Measurements from ENCODE around the gene CPAMD8.

Gene CPAMD8

GRCh38 chr19:17026706-17027534 is at the start of gene CPAMD8:
CPAMD8 (minus strand) TSS chr19:17026810; CDS start chr19:17026642, 168 bp downstream.
- H3K4me3 ChIP-seq (ENCODE audit: low read depth, low read length): no peak within 1 kb of the TSS
- TF ChIP-seq CTCF (IDR thresholded peaks at IDR 0.05; ENCODE audit: low read depth, low read length): no peak

- TF ChIP-seq CTCF (IDR thresholded peaks at IDR 0.05; ENCODE audit: low read depth, low read length): no peak
- peak overlapping the region; percentile 82 for H3K4me3 ChIP-seq (ENCODE audit: low read depth, low read length)
Measured at GRCh38 chr19:17075864-17076542, 49.4 kb upstream of the CPAMD8 start.

- TF ChIP-seq CTCF (IDR thresholded peaks at IDR 0.05; ENCODE audit: low read depth, low read length): no peak
- peak within 1 kb of the TSS; percentile 82 for H3K4me3 ChIP-seq (ENCODE audit: low read depth, low read length)
Measured at GRCh38 chr19:17075035-17075863, 48.6 kb upstream of the CPAMD8 start, which contains the start of the genes HAUS8 and MYO9B. HAUS8 (minus strand) TSS chr19:17075452; CDS start chr19:17075422, 30 bp downstream. MYO9B (plus strand) TSS chr19:17075777; CDS start chr19:17101718, 25,941 bp downstream.

- peak overlapping the region; percentile 77 for H3K4me3 ChIP-seq (ENCODE audit: low read depth, low read length)
- TF ChIP-seq CTCF (IDR thresholded peaks at IDR 0.05; ENCODE audit: low read depth, low read length): no peak
Measured at GRCh38 chr19:17074634-17075034, 48.0 kb upstream of the CPAMD8 start.

GRCh38 chr19:17073869-17074633 is 47.4 kb upstream of the CPAMD8 start:
- no peak for TF ChIP-seq CTCF (IDR thresholded peaks at IDR 0.05; ENCODE audit: low read depth, low read length)
- peak overlapping the region; percentile 77 for H3K4me3 ChIP-seq (ENCODE audit: low read depth, low read length)

GRCh38 chr19:17070912-17071311 is 44.3 kb upstream of the CPAMD8 start:
- no peak for TF ChIP-seq CTCF (IDR thresholded peaks at IDR 0.05; ENCODE audit: low read depth, low read length)
- H3K4me3 ChIP-seq (ENCODE audit: low read depth, low read length): no peak overlapping the region

All from WI38 (cell line).